Measurements from ENCODE around the gene SOS1.
A peak's percentile ranks its signal among the peaks of the same experiment; 100 is the strongest.

Gene SOS1

GRCh38 chr2:39120521-39120770, 405 bp downstream of the SOS1 start:
- Histone ChIP-seq H3K4me3 (ENCODE audit: low read length) (peak overlapping the region; percentile 68), H3K9ac (ENCODE audit: low read depth, low read length) (peak overlapping the region; percentile 78), H3K4me1 (ENCODE audit: insufficient read depth, low read length) (peaks cover 23% of the 10 kb centered on the region), H3K9me3 (ENCODE audit: insufficient read depth, low read depth, low read length) (no peaks in the 10 kb centered on the region), H3K27me3 (ENCODE audit: insufficient read depth, low read length) (no peaks in the 10 kb centered on the region), H3K27ac (ENCODE audit: low read depth, low read length) (peak overlapping the region; percentile 92; the same call in 1 of the 2 replicates), H3K36me3 (ENCODE audit: insufficient read depth, low read length) (peaks cover 11% of the 10 kb centered on the region; the same call in 1 of the 2 replicates)
- 0% methylated on average over 37 of the region's 37 CpGs for WGBS

- Histone ChIP-seq H3K4me3 (ENCODE audit: low read length) (peak overlapping the region; percentile 68), H3K27me3 (ENCODE audit: insufficient read depth, low read length) (no peaks in the 10 kb centered on the region), H3K4me1 (ENCODE audit: insufficient read depth, low read length) (peaks cover 18% of the 10 kb centered on the region), H3K36me3 (ENCODE audit: insufficient read depth, low read length) (peaks cover 11% of the 10 kb centered on the region; the same call in 1 of the 2 replicates), H3K27ac (ENCODE audit: low read depth, low read length) (peak overlapping the region; percentile 80), H3K9ac (ENCODE audit: low read depth, low read length) (peak overlapping the region; percentile 59), H3K9me3 (ENCODE audit: insufficient read depth, low read depth, low read length) (no peaks in the 10 kb centered on the region)
- WGBS: under 1% methylated on average over 63 of the region's 63 CpGs
Observed at GRCh38 chr2:39119732-39120520, 925 bp downstream of the SOS1 start.

GRCh38 chr2:39118786-39119499, 1.9 kb downstream of the SOS1 start:
- Histone ChIP-seq H3K27me3 (ENCODE audit: insufficient read depth, low read length) (no peaks in the 10 kb centered on the region), H3K9ac (ENCODE audit: low read depth, low read length) (peak overlapping the region; percentile 59; the same call in 1 of the 2 replicates), H3K36me3 (ENCODE audit: insufficient read depth, low read length) (peaks cover 11% of the 10 kb centered on the region; the same call in 1 of the 2 replicates), H3K4me3 (ENCODE audit: low read length) (peak overlapping the region; percentile 68), H3K9me3 (ENCODE audit: insufficient read depth, low read depth, low read length) (no peaks in the 10 kb centered on the region), H3K27ac (ENCODE audit: low read depth, low read length) (no peak overlapping the region), H3K4me1 (ENCODE audit: insufficient read depth, low read length) (peaks cover 18% of the 10 kb centered on the region)
- 38% methylated on average over 4 of the region's 6 CpGs for WGBS

GRCh38 chr2:39115556-39115955, 5.3 kb downstream of the SOS1 start:
- no peak overlapping the region for H3K4me3 ChIP-seq (ENCODE audit: low read length)
- H3K27me3 ChIP-seq (ENCODE audit: insufficient read depth, low read length): no peaks in the 10 kb centered on the region
- no peaks in the 10 kb centered on the region for H3K9me3 ChIP-seq (ENCODE audit: insufficient read depth, low read depth, low read length)
- peaks cover 16% of the 10 kb centered on the region; the same call in 1 of the 2 replicates for H3K36me3 ChIP-seq (ENCODE audit: insufficient read depth, low read length)
- no peak overlapping the region for H3K9ac ChIP-seq (ENCODE audit: low read depth, low read length)
- peaks cover 12% of the 10 kb centered on the region for H3K4me1 ChIP-seq (ENCODE audit: insufficient read depth, low read length)
- 83% methylated on average over 1 of the region's 1 CpG for WGBS
- H3K27ac ChIP-seq (ENCODE audit: low read depth, low read length): no peak overlapping the region

GRCh38 chr2:39114771-39115170, 6.1 kb downstream of the SOS1 start:
- H3K36me3 ChIP-seq (ENCODE audit: insufficient read depth, low read length): peaks cover 16% of the 10 kb centered on the region; the same call in 1 of the 2 replicates
- 96% methylated on average over 3 of the region's 3 CpGs for WGBS
- H3K27me3 ChIP-seq (ENCODE audit: insufficient read depth, low read length): no peaks in the 10 kb centered on the region
- no peak overlapping the region for H3K4me3 ChIP-seq (ENCODE audit: low read length)
- peaks cover 12% of the 10 kb centered on the region for H3K4me1 ChIP-seq (ENCODE audit: insufficient read depth, low read length)
- H3K27ac ChIP-seq (ENCODE audit: low read depth, low read length): no peak overlapping the region
- H3K9ac ChIP-seq (ENCODE audit: low read depth, low read length): no peak overlapping the region
- H3K9me3 ChIP-seq (ENCODE audit: insufficient read depth, low read depth, low read length): no peaks in the 10 kb centered on the region

- no peaks in the 10 kb centered on the region for H3K27me3 ChIP-seq (ENCODE audit: insufficient read depth, low read length)
- peaks cover 22% of the 10 kb centered on the region for H3K4me1 ChIP-seq (ENCODE audit: insufficient read depth, low read length)
- no peak overlapping the region for H3K27ac ChIP-seq (ENCODE audit: low read depth, low read length)
- H3K9me3 ChIP-seq (ENCODE audit: insufficient read depth, low read depth, low read length): no peaks in the 10 kb centered on the region
- H3K4me3 ChIP-seq (ENCODE audit: low read length): no peak overlapping the region
- 88% methylated on average over 1 of the region's 1 CpG for WGBS
- H3K36me3 ChIP-seq (ENCODE audit: insufficient read depth, low read length): 0 out of 2 replicates have a peak, but pooled peaks cover 5% of the 10 kb centered on the region
- no peak overlapping the region for H3K9ac ChIP-seq (ENCODE audit: low read depth, low read length)
Observed at GRCh38 chr2:39109537-39109936, 11.3 kb downstream of the SOS1 start.

GRCh38 chr2:39108377-39108776, 12.5 kb downstream of the SOS1 start:
- Histone ChIP-seq H3K27me3 (ENCODE audit: insufficient read depth, low read length) (no peaks in the 10 kb centered on the region), H3K36me3 (ENCODE audit: insufficient read depth, low read length) (0 out of 2 replicates have a peak, but pooled peaks cover 5% of the 10 kb centered on the region), H3K4me1 (ENCODE audit: insufficient read depth, low read length) (peaks cover 22% of the 10 kb centered on the region), H3K9ac (ENCODE audit: low read depth, low read length) (no peak overlapping the region), H3K27ac (ENCODE audit: low read depth, low read length) (no peak overlapping the region), H3K4me3 (ENCODE audit: low read length) (no peak overlapping the region), H3K9me3 (ENCODE audit: insufficient read depth, low read depth, low read length) (no peaks in the 10 kb centered on the region)
- 82% methylated on average over 1 of the region's 1 CpG for WGBS

GRCh38 chr2:39107724-39108273, 13.1 kb downstream of the SOS1 start:
- Histone ChIP-seq H3K4me3 (ENCODE audit: low read length) (no peak overlapping the region), H3K9ac (ENCODE audit: low read depth, low read length) (no peak overlapping the region), H3K4me1 (ENCODE audit: insufficient read depth, low read length) (peaks cover 22% of the 10 kb centered on the region), H3K27me3 (ENCODE audit: insufficient read depth, low read length) (no peaks in the 10 kb centered on the region), H3K36me3 (ENCODE audit: insufficient read depth, low read length) (0 out of 2 replicates have a peak, but pooled peaks cover 5% of the 10 kb centered on the region), H3K27ac (ENCODE audit: low read depth, low read length) (no peak overlapping the region), H3K9me3 (ENCODE audit: insufficient read depth, low read depth, low read length) (no peaks in the 10 kb centered on the region)
- WGBS: 58% methylated on average over 2 of the region's 2 CpGs

- Histone ChIP-seq H3K27ac (ENCODE audit: low read depth, low read length) (no peak overlapping the region), H3K9ac (ENCODE audit: low read depth, low read length) (no peak overlapping the region)
- WGBS: 57% methylated on average over 4 of the region's 4 CpGs
Observed at GRCh38 chr2:39107156-39107555, 13.7 kb downstream of the SOS1 start.

GRCh38 chr2:39099870-39100728, 20.8 kb downstream of the SOS1 start:
- H3K4me3 ChIP-seq (ENCODE audit: low read length): no peak overlapping the region
- H3K36me3 ChIP-seq (ENCODE audit: insufficient read depth, low read length): no peaks in the 10 kb centered on the region
- 92% methylated on average over 7 of the region's 7 CpGs for WGBS
- no peaks in the 10 kb centered on the region for H3K4me1 ChIP-seq (ENCODE audit: insufficient read depth, low read length)
- no peak overlapping the region for H3K27ac ChIP-seq (ENCODE audit: low read depth, low read length)
- no peaks in the 10 kb centered on the region for H3K27me3 ChIP-seq (ENCODE audit: insufficient read depth, low read length)
- no peaks in the 10 kb centered on the region for H3K9me3 ChIP-seq (ENCODE audit: insufficient read depth, low read depth, low read length)
- no peak overlapping the region for H3K9ac ChIP-seq (ENCODE audit: low read depth, low read length)

More at GRCh38 chr2:39107156-39107555, 13.7 kb downstream of the SOS1 start:
- Histone ChIP-seq H3K9me3 (ENCODE audit: insufficient read depth, low read depth, low read length) (no peaks in the 10 kb centered on the region), H3K27me3 (ENCODE audit: insufficient read depth, low read length) (no peaks in the 10 kb centered on the region), H3K36me3 (ENCODE audit: insufficient read depth, low read length) (0 out of 2 replicates have a peak, but pooled peaks cover 2% of the 10 kb centered on the region), H3K4me1 (ENCODE audit: insufficient read depth, low read length) (peaks cover 22% of the 10 kb centered on the region), H3K4me3 (ENCODE audit: low read length) (no peak overlapping the region)
